ENCODE measurements around the gene RBFOX1. TPM values are rescaled to one million over a fixed set of nuclear protein-coding genes. Genes with fewer than 3 reads are reported as not detected.

The RBFOX1 gene
- total RNA-seq, 1 experiment from 2014 or later: not detected

DNA sequence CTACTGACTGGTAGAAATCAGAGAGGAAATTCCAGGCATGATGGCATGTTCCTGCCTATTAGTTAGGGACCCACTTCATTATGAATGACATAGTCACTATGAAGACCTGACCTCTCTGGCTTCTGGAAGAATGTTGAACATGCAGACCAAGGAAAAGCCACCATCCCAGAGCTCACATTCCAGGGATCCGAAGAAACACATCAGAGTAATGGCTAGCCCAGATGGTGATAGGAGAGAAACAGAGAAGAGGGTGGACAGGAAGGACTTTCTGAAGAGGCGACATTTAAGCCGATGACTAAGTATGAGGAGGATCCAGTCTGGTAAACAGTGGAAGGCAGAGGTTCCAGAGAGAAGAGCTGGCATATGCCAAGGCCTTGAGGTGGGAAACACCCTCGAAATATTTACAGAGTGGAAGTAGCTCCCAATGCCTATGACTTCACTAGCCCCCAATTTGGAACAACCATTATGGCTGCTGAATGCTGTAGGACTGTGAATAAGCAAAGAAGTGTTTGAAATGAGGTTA is 216.2 kb downstream of the RBFOX1 start:
- Histone ChIP-seq H3K4me2 (ENCODE audit: low read length) (no peak overlapping the region), H3K9ac (ENCODE audit: low read length) (no peak overlapping the region), H3K9me2 (ENCODE audit: insufficient read depth) (no peaks in the 10 kb centered on the region), H3K9me3 (ENCODE audit: control insufficient read depth in 1 of 2, insufficient read depth in 1 of 2, low read depth in 1 of 2, low read length in 2 of 2) (peaks cover 0 to 7% of the 10 kb centered on the region in 2 experiments; a peak in 2 of 4 replicates), H2AFZ (ENCODE audit: low read depth, low read length, poor library complexity, severe bottlenecking) (no peak overlapping the region), H3K27me3 (ENCODE audit: insufficient read depth, low read length) (no peaks in the 10 kb centered on the region), H3K79me2 (ENCODE audit: insufficient read depth, low read length) (no peaks in the 10 kb centered on the region), H3K4me3 (replicated peaks in 1 of 2; ENCODE audit: low read depth in 1 of 2, low read length in 2 of 2) (no peak overlapping the region), H3K36me3 (ENCODE audit: control insufficient read depth in 1 of 2, insufficient read depth in 2 of 2, low read length in 2 of 2) (no peaks in the 10 kb centered on the region), H4K20me1 (ENCODE audit: insufficient read depth) (no peaks in the 10 kb centered on the region), H3K27ac (ENCODE audit: low read depth, low read length) (no peak overlapping the region), H3K4me1 (ENCODE audit: control insufficient read depth in 1 of 2, insufficient read depth in 2 of 2, low read length in 2 of 2) (no peaks in the 10 kb centered on the region)
- ChIA-PET CTCF (no interaction called here), RAD21 (ENCODE audit: low non-redundant PET in 1 of 2, low total read pairs in 2 of 2, uncharacterized antibody in 2 of 2, unreplicated experiment in 2 of 2) (no interaction called here), POLR2A (no interaction called here)
- TF ChIP-seq ZNF274 (IDR thresholded peaks at IDR 0.05; ENCODE audit: low read depth, low read length) (no peak), YY1 (IDR thresholded peaks at IDR 0.05; ENCODE audit: extremely low read depth, insufficient replicate concordance, low read depth, low read length) (no peak), CEBPB (IDR thresholded peaks at IDR 0.05; ENCODE audit: low read depth) (no peak), POLR2A (IDR thresholded peaks at IDR 0.05; ENCODE audit: borderline replicate concordance, extremely low read depth, insufficient read depth, insufficient read length) (no peak), EZH2 (IDR thresholded peaks at IDR 0.05) (no peak), ELF1 (IDR thresholded peaks at IDR 0.05; ENCODE audit: borderline replicate concordance, low read depth) (no peak), FOSL1 (IDR thresholded peaks at IDR 0.05; ENCODE audit: low read depth) (no peak), POLR2AphosphoS5 (IDR thresholded peaks at IDR 0.05; ENCODE audit: low read depth, low read length) (no peak), SIN3A (IDR thresholded peaks at IDR 0.05; ENCODE audit: low read depth) (no peak), SP1 (IDR thresholded peaks at IDR 0.05; ENCODE audit: low read depth) (no peak), EGR1 (IDR thresholded peaks at IDR 0.05; ENCODE audit: low read depth) (no peak), SRF (IDR thresholded peaks at IDR 0.05; ENCODE audit: low read depth) (no peak), CBX3 (IDR thresholded peaks at IDR 0.05; ENCODE audit: low read depth) (no peak)
- TF ChIP-seq, protein P1, sequence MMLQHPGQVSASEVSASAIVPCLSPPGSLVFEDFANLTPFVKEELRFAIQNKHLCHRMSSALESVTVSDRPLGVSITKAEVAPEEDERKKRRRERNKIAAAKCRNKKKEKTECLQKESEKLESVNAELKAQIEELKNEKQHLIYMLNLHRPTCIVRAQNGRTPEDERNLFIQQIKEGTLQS (IDR thresholded peaks at IDR 0.05): no peak
- TF ChIP-seq, protein P2, sequence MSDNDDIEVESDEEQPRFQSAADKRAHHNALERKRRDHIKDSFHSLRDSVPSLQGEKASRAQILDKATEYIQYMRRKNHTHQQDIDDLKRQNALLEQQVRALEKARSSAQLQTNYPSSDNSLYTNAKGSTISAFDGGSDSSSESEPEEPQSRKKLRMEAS (IDR thresholded peaks at IDR 0.05): no peak
- TF ChIP-seq, protein P3, sequence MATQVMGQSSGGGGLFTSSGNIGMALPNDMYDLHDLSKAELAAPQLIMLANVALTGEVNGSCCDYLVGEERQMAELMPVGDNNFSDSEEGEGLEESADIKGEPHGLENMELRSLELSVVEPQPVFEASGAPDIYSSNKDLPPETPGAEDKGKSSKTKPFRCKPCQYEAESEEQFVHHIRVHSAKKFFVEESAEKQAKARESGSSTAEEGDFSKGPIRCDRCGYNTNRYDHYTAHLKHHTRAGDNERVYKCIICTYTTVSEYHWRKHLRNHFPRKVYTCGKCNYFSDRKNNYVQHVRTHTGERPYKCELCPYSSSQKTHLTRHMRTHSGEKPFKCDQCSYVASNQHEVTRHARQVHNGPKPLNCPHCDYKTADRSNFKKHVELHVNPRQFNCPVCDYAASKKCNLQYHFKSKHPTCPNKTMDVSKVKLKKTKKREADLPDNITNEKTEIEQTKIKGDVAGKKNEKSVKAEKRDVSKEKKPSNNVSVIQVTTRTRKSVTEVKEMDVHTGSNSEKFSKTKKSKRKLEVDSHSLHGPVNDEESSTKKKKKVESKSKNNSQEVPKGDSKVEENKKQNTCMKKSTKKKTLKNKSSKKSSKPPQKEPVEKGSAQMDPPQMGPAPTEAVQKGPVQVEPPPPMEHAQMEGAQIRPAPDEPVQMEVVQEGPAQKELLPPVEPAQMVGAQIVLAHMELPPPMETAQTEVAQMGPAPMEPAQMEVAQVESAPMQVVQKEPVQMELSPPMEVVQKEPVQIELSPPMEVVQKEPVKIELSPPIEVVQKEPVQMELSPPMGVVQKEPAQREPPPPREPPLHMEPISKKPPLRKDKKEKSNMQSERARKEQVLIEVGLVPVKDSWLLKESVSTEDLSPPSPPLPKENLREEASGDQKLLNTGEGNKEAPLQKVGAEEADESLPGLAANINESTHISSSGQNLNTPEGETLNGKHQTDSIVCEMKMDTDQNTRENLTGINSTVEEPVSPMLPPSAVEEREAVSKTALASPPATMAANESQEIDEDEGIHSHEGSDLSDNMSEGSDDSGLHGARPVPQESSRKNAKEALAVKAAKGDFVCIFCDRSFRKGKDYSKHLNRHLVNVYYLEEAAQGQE (IDR thresholded peaks at IDR 0.05; ENCODE audit: low read depth): no peak
- no peak for DNase-seq (ENCODE audit: low read depth, low spot score)
- BruUV-seq (replicated peaks): no TSS peak
- no peak for ATAC-seq
- intact Hi-C loops (cut with micrococcal nuclease): no loop called here
